LNCaP clone FGC (cell line): ENCODE data around the gene FEN1.

Experiments
- DNase-seq: peaks from one replicate; pipeline ENCODE4 v3.0.0-alpha.2; 2011; ENCODE audit warnings: low read depth
- H3K4me3 ChIP-seq: 2 replicates; pipeline ENCODE4 v1.5.1; 2011; ENCODE audit warnings: mild to moderate bottlenecking, low read depth, low read length, control low read depth
- CTCF ChIP-seq: IDR thresholded peaks from 2 replicates; pipeline ENCODE4 v1.5.1; 2012; ENCODE audit warnings: mild to moderate bottlenecking; ENCODE audit not compliant: control insufficient read depth, insufficient read depth; ENCODE audit errors: extremely low read depth

FEN1 gene

GRCh38 chr11:61775606-61776554 is 16.8 kb upstream of the FEN1 start:
- no peak for TF ChIP-seq CTCF
- DNase-seq = no peak

GRCh38 chr11:61776561-61777075 is 16.1 kb upstream of the FEN1 start:
- DNase-seq = peak; percentile 6
- H3K4me3 ChIP-seq = no peak overlapping the region
- peak; percentile 66 for TF ChIP-seq CTCF

More at GRCh38 chr11:61775606-61776554, 16.8 kb upstream of the FEN1 start:
- no peak overlapping the region for H3K4me3 ChIP-seq

GRCh38 chr11:61777234-61778090 is 15.2 kb upstream of the FEN1 start:
- TF ChIP-seq CTCF = no peak
- DNase-seq = no peak
- H3K4me3 ChIP-seq = no peak overlapping the region

- DNase-seq = no peak
- no peak overlapping the region for H3K4me3 ChIP-seq
- no peak for TF ChIP-seq CTCF
Measured at GRCh38 chr11:61778357-61778886, 14.3 kb upstream of the FEN1 start.

GRCh38 chr11:61778920-61779650 is 13.6 kb upstream of the FEN1 start:
- no peak for TF ChIP-seq CTCF
- DNase-seq = no peak
- H3K4me3 ChIP-seq = no peak overlapping the region
